GM19468 (cell line): ENCODE results near the gene IRF2.

Experiments
- ATAC-seq: cut with Tn5 transposase; IDR thresholded peaks from one replicate; pipeline ENCODE4 v1.9.1; 2021; ENCODE audit warnings: mild to moderate bottlenecking, moderate library complexity, moderate number of reproducible peaks; ENCODE audit not compliant: unreplicated experiment; ENCODE audit errors: extremely low read depth

Gene IRF2

GRCh38 chr4:184475498-184475897 lies 1.1 kb upstream of the IRF2 start:
- no peak for ATAC-seq

GRCh38 chr4:184475096-184475461 lies 729 bp upstream of the IRF2 start:
- ATAC-seq, result no peak

DNA sequence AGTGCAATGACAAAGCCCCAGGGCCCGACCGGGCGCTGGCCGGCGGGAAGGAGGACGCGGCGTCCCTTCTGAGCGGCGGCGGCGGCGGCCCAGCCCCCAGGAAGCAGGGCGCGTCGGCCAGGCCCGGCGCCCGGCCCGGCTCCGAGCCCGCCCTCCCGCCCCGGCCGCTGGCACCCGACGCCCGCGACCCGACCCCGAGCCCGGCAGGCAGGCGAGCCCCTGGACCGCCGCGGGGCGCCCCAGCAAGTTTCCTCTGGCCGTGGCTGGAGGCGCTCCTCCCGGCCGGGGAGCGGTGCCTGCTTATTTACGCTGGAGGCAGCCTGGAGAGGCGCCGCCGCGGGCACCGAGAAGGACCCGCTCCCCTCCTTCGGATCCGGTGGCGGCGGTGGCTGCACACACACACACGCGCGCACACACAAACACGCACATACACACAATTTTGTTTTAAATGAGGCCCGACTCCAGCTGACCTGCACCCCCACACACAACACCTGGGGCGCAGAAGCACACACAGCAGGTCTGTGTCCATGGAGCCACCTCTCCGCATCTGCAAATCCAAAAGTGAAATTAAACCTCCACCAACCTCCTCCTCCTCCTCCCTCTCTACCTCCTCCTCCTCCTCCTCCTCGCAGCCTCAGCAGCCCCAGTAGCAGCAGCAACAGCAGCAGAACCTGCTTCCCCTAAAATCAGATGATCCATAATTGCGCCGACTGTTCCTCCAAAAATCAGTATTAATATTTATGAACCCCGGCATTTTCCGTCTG lies 669 bp downstream of the IRF2 start:
- no peak for ATAC-seq

DNA sequence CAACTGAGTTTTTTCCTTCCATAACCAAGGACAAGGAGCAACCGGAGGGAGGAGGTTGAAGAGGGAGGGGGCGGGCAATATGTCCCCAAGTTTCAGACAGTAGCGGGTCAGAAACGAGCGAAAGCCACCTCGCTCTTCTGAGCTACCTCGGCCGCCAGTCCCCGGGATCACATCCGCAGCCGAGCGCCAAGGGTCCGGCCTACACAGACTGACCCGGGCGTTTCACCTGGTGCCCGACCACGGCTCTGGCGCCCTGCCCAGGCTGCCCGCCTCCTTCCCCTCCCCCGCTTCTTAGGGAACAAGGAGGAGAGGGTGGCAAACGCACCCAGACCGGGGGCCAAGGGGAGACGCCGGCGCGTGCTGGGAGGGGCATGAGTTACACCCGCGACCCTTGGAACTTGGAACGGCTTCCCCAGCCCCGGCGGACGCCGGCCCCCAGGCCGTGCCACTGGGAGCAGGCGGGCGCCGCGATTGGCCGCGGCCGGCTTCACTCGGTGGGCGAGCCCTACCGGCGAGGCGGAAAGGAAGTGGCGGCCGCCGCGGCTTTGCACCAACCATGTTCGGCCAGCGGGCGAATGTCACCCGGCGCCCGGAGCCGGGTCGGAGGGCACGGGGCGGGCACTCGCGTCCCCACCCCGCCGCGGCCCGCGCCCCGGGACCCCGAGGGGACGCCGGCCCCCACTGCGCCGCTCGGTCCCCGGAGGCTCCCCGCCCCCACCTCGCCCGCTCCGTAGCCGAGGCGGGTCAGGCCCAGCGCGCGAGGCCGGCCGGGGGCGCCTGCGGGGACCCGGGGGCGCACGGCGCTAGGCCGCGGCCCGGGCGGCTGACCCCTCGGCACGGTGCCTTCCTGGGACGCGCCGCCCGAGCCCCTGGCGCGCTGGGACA lies 1.5 kb downstream of the IRF2 start:
- ATAC-seq, result peak; percentile 13

GRCh38 chr4:184471881-184472613 lies 2.3 kb downstream of the IRF2 start:
- no peak for ATAC-seq

DNA sequence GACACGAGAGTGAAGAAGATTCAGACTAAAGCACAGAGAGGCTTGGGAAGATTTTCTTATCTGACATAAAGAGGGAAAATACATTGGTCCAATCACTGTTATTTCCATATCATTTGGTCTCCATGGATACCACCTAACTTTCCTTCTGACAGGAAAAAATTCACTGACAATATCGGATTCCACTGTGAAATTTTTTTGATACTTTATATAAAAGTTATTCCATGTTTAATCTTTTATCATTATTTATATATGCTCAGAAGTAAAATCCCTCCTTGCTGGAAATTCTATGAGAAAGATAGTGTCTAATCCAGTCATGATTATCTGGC lies 3.6 kb downstream of the IRF2 start:
- ATAC-seq, result no peak

- no peak for ATAC-seq
Observed at GRCh38 chr4:184466634-184467033, 7.7 kb downstream of the IRF2 start.

DNA sequence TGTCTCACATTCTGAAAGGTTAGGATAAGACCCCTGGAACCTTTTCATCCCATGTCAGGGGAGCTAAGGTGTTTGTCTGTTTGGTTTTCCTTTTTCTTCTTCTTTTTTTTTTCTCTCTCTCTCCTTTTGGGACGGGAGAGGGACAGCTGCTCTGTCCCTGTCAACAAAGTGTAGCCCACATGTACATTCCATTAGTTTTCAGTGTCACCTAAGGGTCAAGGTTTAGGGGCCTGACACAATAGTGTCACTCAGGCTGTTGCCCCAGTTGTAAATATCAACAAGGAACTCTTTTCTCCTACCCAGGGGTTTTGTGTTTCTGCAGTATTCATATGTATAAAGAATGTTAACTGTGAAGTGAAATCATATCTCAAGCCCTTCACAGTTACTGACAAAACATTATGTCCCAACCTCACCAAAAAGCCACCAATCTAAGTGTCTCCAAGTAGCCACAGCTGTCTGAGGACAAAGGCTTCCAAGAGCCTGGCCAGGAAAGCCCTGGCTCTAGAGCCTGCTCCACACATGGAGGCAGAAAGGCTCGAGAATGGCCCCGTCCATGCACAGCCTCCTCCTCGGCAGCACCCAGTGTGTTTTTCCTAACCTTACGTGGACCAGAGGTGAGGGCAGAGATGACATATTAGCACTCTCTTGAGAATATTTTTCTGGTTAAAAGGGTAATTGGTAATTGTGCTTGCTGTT lies 9.4 kb downstream of the IRF2 start:
- no peak for ATAC-seq

GRCh38 chr4:184463856-184464255 lies 10.5 kb downstream of the IRF2 start:
- ATAC-seq, result no peak

- ATAC-seq, result no peak
Observed at GRCh38 chr4:184463158-184463557, 11.2 kb downstream of the IRF2 start.

GRCh38 chr4:184462724-184463123 lies 11.6 kb downstream of the IRF2 start:
- ATAC-seq, result no peak

GRCh38 chr4:184461711-184462441 lies 12.5 kb downstream of the IRF2 start:
- no peak for ATAC-seq

GRCh38 chr4:184460499-184461285 lies 13.7 kb downstream of the IRF2 start:
- no peak for ATAC-seq

GRCh38 chr4:184459413-184459812 lies 14.9 kb downstream of the IRF2 start:
- ATAC-seq, result no peak

GRCh38 chr4:184457535-184458249 lies 16.7 kb downstream of the IRF2 start:
- ATAC-seq, result no peak

DNA sequence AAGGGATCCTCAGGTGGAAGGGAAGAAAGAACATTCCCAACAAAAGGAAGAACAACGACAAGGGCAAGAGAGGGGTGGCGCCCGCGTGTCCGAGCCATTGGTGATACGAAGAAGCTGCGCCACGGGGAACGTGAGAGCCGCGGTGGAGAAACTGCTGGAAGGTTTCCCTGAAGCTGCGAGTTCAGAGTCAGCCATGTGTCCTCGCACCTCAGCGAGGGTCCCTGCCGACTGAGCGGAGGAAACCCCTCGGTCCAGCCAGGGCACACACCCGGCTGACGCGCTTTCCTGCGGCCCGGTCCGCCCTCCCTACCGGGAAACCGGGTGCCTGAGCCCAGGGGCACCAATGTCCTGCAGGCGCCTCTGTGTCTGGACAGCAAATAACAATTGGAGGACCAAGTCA lies 18.0 kb downstream of the IRF2 start:
- ATAC-seq, result no peak

DNA sequence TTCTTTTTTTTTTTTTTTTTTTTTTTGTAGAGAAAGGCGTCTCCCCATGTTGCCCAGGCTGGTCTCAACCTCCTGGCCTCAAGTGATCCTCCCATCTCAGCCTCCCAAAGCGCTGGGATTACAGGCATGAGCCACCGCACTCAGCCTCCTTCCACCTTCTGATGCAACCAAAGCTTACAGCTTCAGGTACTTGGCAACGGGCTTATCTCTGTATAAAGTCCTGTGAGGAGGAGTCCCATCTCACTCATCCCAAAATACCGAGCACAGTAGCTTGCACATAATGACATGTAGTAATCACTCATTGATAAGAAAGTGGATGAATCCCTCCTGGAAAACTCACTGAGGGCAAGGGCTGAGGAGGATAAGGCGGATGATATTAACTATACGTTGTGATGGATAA lies 19.1 kb downstream of the IRF2 start:
- ATAC-seq, result no peak

- ATAC-seq, result peak; percentile 62
Observed at GRCh38 chr4:184453365-184454160, 20.8 kb downstream of the IRF2 start.
